GM12873 (cell line): ENCODE results near the gene GNAS-AS1.
A peak's percentile ranks its signal among the peaks of the same experiment; 100 is the strongest.

Experiments
- TF ChIP-seq, protein P1 (sequence below): IDR thresholded peaks from 2 replicates; pipeline ENCODE4 v1.5.1; 2012; ENCODE audit warnings: low read depth, mild to moderate bottlenecking, moderate library complexity, low read length, control low read depth; ENCODE audit not compliant: insufficient read depth; ENCODE audit errors: missing control alignments

GNAS-AS1 gene

DNA sequence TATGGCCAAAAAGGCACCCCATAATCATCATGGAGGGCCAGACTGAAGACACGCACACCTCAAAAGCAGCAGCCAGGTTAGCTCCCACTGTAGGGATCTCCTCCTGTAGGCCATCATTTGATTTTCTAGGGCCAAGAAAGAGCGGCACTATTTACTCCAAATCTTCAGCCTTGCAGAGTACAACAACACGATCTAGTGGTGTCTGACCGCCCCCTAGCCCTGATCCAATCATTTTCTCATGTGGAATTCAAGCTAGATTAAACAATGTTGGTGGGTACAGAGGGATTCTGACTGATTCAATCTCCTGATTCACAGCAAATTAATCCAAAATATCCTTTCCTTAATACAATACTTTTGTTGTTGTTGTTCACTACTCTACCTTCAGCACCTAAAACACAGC lies 12.5 kb downstream of the GNAS-AS1 start:
- TF ChIP-seq, protein P1, sequence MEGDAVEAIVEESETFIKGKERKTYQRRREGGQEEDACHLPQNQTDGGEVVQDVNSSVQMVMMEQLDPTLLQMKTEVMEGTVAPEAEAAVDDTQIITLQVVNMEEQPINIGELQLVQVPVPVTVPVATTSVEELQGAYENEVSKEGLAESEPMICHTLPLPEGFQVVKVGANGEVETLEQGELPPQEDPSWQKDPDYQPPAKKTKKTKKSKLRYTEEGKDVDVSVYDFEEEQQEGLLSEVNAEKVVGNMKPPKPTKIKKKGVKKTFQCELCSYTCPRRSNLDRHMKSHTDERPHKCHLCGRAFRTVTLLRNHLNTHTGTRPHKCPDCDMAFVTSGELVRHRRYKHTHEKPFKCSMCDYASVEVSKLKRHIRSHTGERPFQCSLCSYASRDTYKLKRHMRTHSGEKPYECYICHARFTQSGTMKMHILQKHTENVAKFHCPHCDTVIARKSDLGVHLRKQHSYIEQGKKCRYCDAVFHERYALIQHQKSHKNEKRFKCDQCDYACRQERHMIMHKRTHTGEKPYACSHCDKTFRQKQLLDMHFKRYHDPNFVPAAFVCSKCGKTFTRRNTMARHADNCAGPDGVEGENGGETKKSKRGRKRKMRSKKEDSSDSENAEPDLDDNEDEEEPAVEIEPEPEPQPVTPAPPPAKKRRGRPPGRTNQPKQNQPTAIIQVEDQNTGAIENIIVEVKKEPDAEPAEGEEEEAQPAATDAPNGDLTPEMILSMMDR, result no peak

DNA sequence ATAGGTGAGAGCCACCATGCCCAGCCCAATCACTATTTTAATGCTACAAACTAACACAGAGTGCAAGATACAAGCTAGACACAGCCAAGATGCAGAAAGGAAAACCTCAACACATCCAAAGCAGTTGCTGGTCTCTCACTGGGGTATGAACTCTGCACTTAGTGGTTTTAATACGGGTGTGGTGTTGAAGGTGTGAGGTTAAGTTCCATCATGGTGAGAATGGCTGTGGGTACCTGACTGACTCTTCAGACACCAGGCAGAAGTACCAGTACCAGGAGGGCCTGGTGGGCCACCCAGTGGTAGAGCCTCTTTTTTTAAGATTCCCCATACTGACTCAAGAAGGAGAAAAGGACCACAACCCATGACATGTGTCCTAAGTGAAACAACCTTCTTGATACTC lies 13.0 kb downstream of the GNAS-AS1 start:
- TF ChIP-seq, protein P1, result peak; percentile 3

DNA sequence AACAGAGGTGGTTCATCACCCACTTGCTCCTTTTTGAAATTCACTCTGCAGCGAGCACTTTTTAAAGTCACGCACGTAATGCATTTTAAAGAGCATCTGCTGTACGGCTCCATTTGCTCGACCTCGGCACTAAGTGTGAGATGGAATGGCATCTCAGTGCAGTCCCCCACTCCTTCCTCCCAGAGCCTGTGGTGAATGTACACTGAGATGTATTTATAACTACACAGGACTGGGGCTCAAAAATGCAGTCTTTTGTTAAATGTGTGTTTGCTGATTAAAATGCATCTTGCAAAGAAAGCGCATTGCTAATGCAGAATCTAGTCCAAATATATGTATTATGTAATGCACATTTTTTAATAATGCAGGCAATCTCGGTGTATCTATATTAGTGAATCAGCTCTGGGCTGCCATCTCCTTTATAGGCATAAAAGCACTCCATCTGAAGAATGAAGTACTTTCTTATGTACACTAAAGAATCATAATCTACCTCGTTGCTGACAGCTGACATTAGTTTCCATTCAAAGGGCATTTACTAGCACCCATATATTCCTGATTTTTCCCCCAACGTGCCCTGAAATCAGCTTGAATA lies 14.0 kb downstream of the GNAS-AS1 start:
- TF ChIP-seq, protein P1, result no peak

DNA sequence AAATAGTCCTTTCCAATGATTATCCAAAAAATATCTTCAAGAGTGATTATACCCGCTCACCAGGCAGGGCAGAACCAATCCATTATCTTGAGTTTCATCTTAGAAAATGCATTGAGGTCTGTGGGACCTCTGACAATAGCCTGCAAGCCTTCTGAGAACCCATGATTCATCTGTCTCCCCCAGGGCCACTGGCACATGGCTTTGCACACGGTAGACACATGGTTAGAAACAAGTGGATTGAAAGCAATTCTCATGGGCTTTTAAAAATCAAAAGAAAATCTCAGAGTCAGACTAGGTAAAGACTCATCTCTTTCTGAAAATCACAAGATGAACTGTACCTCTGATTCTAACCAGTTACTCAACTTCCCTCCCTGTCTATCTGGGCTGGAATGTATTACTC lies 15.5 kb downstream of the GNAS-AS1 start:
- TF ChIP-seq, protein P1, result no peak

DNA sequence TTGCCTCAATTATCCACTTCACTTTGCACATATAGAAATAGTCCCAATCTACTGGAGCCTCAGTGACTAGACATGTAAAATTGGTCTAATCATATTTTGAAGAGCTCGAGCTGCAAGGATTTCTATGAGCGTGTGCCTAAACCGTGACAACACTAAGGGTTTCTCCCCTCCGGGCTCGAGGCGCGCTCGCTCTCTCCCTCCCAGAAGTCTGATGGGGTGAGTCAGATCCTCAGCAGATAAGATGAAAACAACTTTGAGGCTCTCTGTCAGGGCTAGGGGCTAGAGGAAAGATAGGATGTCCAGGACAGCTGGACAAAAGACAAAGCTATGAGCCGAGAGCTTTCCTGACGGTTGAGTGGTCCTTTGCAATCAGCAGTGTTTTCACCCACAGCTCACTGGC lies 16.8 kb downstream of the GNAS-AS1 start:
- TF ChIP-seq, protein P1, result no peak

DNA sequence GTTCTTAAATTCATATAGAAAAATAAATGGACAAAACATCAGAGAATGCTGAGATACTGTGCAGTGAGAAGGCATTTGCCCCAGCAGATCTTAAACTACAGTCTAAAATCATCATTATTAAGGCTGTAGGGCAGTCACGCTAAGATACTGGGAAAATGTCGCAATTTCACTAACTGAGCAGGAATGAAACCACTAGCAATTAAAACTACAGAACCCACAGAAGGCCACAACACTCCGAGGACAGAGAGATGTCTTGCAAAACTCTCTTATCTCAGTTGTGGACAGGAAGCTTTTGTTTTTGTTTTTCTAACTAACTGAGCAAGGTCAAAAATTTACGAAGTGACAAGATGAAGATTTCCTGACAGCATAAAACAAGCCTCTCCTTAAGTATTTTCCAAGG lies 18.2 kb downstream of the GNAS-AS1 start:
- TF ChIP-seq, protein P1, result no peak

DNA sequence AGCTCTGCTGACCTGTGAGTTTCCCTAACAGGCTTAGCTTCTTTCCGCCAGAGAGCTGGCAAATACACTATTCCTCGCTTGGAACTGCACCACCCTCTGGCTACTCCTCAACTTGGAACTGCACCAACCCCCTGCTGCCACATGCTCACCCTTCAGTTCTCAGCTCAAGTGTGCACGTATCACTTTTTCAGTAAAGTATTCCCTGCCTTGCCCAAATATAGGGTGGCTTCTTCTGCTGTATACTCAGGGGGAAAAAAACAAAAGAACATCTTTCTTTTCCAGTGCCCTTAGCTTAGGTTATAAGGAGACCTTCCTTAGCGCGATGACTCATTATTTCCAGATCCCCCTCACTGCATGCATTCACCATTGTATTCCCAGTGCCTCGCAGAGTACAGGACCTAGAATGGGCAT lies 21.2 kb downstream of the GNAS-AS1 start:
- TF ChIP-seq, protein P1, result no peak
